Mucosa of rectum (tissue), 2 donors: Measurements from ENCODE around the gene GCSAM.

Experiments used
- H3K27ac ChIP-seq, 2 donors: one replicate each; pipeline ENCODE4 v1.7.0; 2013; ENCODE audit warnings: inconsistent platforms in 2 of 2, low read depth in 2 of 2, low read length in 2 of 2
- H3K27me3 ChIP-seq, 2 donors: one replicate each; pipeline ENCODE4 v1.7.0; 2013; ENCODE audit warnings: low read length in 2 of 2; ENCODE audit not compliant: control insufficient read depth in 2 of 2, insufficient read depth in 2 of 2
- H3K36me3 ChIP-seq, 2 donors: one replicate each; pipeline ENCODE4 v1.7.0; 2013; ENCODE audit warnings: low read length in 2 of 2; ENCODE audit not compliant: control insufficient read depth in 2 of 2, insufficient read depth in 2 of 2
- H3K4me1 ChIP-seq, 2 donors: one replicate each; pipeline ENCODE4 v1.7.0; 2013; ENCODE audit warnings: low read length in 2 of 2, mild to moderate bottlenecking in 1 of 2; ENCODE audit not compliant: control insufficient read depth in 2 of 2, insufficient read depth in 2 of 2
- H3K4me3 ChIP-seq, 2 donors: one replicate each; pipeline ENCODE4 v1.7.0; 2013; ENCODE audit warnings: low read length in 2 of 2
- H3K9ac ChIP-seq, 2 donors: one replicate each; pipeline ENCODE4 v1.7.0; 2013; ENCODE audit warnings: low read length in 2 of 2, low read depth in 1 of 2, mild to moderate bottlenecking in 1 of 2
- H3K9me3 ChIP-seq, 2 donors: one replicate each; pipeline ENCODE4 v1.7.0; 2013; ENCODE audit warnings: low read length in 2 of 2; ENCODE audit not compliant: control insufficient read depth in 2 of 2
- donor health status: healthy.
- donor health status: Normal muscosa, but diverticular disease.

Gene GCSAM

DNA sequence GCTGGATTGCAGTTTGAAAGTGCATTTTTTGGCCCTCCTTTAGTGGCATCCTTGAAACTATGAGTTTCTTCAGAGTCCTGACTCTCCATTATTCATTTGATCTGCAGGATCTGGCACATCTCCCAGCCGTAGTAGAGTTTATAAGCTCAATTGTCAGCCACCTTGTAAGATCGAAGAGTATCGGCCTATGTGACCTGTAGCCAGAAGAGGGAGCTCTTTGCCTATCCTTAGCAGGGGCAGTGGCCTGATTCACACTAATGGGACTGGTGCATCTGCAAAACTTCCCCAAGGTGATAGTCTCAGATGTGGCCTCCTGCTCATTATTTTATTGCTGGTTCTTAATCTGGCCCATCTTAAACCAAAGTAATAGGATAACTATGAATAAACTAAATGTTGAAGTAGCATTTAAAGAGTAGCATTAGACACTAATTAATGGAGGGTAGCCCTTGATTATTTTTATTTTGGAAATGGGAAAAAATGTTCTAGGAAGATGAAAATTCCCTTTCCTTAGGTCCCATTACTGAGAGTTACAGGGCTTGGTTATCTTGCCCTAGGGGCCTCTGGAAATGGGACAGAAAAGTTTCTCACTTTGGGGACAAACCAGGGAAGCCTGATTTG is 21.2 kb downstream of the GCSAM start:
- Histone ChIP-seq H3K9ac (no peak overlapping the region), H3K27ac (no peak overlapping the region), H3K27me3 (no peaks in the 10 kb centered on the region), H3K4me3 (no peak overlapping the region), H3K9me3 (no peaks in the 10 kb centered on the region), H3K36me3 (peaks cover 11 to 25% of the 10 kb centered on the region in 2 donors), H3K4me1 (peaks cover 0 to 3% of the 10 kb centered on the region in 2 donors)

DNA sequence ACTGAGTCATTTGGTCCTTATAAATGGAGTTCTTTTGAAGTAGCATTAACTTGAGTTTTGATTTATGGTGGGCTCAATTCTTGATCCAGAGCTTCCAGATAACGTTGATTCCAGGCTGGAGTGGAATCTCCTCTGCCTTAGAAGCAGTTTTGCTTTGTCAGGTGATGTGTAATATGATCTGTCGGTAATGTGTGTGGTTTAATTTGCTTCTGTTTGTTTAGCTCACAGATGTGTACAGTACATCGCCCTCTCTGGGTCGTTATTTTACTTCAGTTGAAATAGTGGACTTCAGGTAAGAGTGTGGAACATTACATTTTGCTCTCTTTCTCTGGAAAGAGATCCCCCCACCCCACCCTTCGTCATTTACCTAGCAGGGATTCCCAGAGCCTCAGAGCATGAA is 23.7 kb downstream of the GCSAM start:
- H3K9me3 ChIP-seq, result no peaks in the 10 kb centered on the region
- H3K27me3 ChIP-seq, result no peaks in the 10 kb centered on the region
- no peak overlapping the region for H3K27ac ChIP-seq
- H3K4me1 ChIP-seq, result peaks cover 0 to 3% of the 10 kb centered on the region in 2 donors
- no peak overlapping the region for H3K9ac ChIP-seq
- peaks cover 14 to 23% of the 10 kb centered on the region in 2 donors for H3K36me3 ChIP-seq
- no peak overlapping the region for H3K4me3 ChIP-seq

DNA sequence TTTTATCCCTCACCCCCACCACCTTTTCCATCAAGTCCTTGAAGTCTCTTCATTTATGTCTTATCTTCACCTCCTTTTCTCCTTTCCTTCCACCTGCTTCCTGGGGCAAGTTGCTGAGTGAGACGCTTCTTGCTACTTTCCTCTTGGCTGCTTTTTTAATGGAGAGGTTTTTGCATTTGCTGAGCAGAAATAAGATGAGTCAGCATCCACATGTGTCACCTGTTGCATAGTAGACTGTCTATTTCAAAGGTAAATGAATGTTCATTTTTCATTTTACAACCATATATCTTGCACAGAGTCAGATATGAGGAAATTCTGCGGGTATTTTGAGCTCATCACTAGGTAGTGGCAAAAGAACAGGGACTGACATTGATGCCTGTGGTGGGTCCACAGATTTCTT is 28.3 kb downstream of the GCSAM start:
- no peak overlapping the region for H3K27ac ChIP-seq
- H3K9ac ChIP-seq, result no peak overlapping the region
- H3K9me3 ChIP-seq, result no peaks in the 10 kb centered on the region
- H3K4me1 ChIP-seq, result peaks cover 0 to 3% of the 10 kb centered on the region in 2 donors
- peaks cover 10 to 16% of the 10 kb centered on the region in 2 donors for H3K36me3 ChIP-seq
- no peaks in the 10 kb centered on the region for H3K27me3 ChIP-seq
- no peak overlapping the region for H3K4me3 ChIP-seq

DNA sequence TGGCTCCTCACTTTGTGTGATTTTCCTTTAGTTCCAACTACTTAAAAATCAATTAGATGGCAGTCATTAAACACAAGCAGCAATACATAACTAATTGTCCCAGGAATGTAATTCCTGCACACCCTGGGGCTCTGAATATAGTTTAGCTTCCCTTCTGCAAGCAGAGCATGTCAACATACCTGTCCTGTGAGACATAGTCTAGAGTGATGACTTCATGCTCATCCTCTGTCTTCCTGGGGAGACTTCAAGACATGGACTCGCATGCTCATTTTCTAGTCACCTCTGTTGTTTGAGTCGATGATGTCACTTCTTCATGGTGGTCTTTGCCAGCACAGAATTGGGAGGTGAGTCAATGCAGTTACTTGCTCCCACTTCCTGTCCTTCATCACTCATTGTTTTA is 31.1 kb downstream of the GCSAM start:
- Histone ChIP-seq H3K9ac (no peak overlapping the region), H3K9me3 (no peaks in the 10 kb centered on the region), H3K4me1 (peaks cover 0 to 10% of the 10 kb centered on the region in 2 donors), H3K4me3 (no peak overlapping the region), H3K36me3 (peaks cover 10 to 12% of the 10 kb centered on the region in 2 donors), H3K27me3 (no peaks in the 10 kb centered on the region), H3K27ac (no peak overlapping the region)

DNA sequence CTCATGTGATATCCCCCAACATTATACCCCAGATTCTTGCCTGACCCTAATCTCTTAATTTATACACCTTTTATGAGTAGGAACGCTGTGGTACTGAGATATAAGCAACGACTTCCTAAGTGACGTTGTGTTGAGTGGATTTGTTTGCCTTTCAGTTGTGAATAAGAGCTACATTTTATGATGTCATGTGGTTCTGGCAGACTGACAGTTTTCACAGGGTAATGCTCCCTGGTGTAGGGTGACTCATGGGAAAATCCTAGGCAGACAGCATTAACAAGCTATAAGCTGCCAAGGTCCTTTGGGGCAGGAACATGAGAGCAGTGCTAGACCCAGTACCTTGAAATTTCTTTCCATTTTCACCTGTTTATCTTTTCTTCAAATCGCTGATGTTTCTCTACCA is 35.7 kb downstream of the GCSAM start:
- H3K9me3 ChIP-seq, result peaks cover 0 to 2% of the 10 kb centered on the region in 2 donors
- no peaks in the 10 kb centered on the region for H3K27me3 ChIP-seq
- H3K27ac ChIP-seq, result peak overlapping the region in 1 of 2 donors; percentile 60
- no peak overlapping the region for H3K9ac ChIP-seq
- H3K4me3 ChIP-seq, result no peak overlapping the region
- peaks cover 11 to 29% of the 10 kb centered on the region in 2 donors for H3K4me1 ChIP-seq
- peaks cover 0 to 3% of the 10 kb centered on the region in 2 donors for H3K36me3 ChIP-seq

DNA sequence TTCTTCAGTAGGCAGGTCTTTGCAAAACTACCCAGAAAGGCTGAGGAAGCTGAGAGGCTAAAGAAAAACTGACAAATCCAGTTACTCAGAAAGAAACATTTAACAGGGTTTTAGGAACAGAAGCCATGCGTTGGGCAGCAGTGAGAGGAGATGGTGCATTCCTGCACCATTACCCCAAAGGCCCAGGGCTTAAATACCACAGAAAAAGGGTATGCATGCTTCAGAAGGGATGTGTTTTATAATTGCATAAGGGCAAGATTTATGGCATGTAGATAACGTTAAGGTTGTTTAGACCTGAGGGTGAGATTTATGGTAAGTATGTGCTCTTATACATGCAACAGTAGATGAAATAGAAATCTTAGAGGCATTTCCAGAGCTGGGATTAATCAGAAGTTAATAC is 36.9 kb downstream of the GCSAM start:
- Histone ChIP-seq H3K9ac (no peak overlapping the region), H3K9me3 (peaks cover 0 to 2% of the 10 kb centered on the region in 2 donors), H3K4me3 (no peak overlapping the region), H3K27ac (peak overlapping the region in 1 of 2 donors; percentile 2), H3K27me3 (no peaks in the 10 kb centered on the region), H3K36me3 (peaks cover 0 to 3% of the 10 kb centered on the region in 2 donors), H3K4me1 (peaks cover 14 to 40% of the 10 kb centered on the region in 2 donors)

DNA sequence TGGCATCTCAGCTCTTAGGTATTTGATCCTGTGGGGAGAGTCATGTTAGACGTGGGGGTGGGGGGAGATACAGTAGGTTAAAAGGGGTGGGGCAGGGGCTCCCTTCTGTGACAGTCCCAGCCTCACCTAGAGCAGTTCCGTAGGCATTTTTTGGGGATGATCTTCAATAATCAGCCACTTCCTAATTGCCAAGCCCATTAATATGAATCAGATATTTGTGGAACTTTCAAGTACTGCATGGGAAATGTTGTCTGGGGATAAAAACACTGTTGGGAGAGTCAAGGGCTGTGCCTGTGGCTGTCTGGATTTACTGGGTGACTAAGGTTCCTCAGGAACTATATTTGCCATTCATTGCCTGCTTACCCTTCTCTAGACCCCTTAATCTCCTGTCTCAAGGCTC is 37.3 kb downstream of the GCSAM start:
- H3K9me3 ChIP-seq, result peaks cover 0 to 2% of the 10 kb centered on the region in 2 donors
- H3K4me3 ChIP-seq, result no peak overlapping the region
- peaks cover 17 to 44% of the 10 kb centered on the region in 2 donors for H3K4me1 ChIP-seq
- peaks cover 0 to 3% of the 10 kb centered on the region in 2 donors for H3K36me3 ChIP-seq
- no peak overlapping the region for H3K9ac ChIP-seq
- peak overlapping the region in 1 of 2 donors; percentile 2 for H3K27ac ChIP-seq
- no peaks in the 10 kb centered on the region for H3K27me3 ChIP-seq

DNA sequence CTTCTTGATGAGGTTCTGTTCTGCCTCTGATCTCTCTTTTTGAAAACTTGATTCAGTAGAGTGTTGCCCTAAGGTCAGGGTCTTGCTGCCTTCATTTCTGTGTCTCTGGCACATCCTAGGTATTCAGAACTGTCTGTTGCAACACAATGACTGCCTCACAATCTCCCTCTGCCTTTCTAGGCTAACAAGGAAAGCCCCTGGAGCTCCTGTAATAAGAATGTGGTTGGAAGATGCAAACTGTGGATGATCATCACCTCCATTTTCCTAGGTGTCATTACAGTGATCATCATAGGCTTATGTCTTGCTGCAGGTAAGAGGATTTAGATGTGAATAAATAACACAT is 39.9 kb downstream of the GCSAM start:
- Histone ChIP-seq H3K9ac (peak overlapping the region in 1 of 2 donors; percentile 37), H3K4me1 (peaks cover 32 to 67% of the 10 kb centered on the region in 2 donors), H3K27me3 (no peaks in the 10 kb centered on the region), H3K9me3 (peaks cover 0 to 2% of the 10 kb centered on the region in 2 donors), H3K36me3 (peaks cover 0 to 3% of the 10 kb centered on the region in 2 donors), H3K27ac (peak overlapping the region; percentile 80 to 85), H3K4me3 (peak overlapping the region in 1 of 2 donors; percentile 9)

DNA sequence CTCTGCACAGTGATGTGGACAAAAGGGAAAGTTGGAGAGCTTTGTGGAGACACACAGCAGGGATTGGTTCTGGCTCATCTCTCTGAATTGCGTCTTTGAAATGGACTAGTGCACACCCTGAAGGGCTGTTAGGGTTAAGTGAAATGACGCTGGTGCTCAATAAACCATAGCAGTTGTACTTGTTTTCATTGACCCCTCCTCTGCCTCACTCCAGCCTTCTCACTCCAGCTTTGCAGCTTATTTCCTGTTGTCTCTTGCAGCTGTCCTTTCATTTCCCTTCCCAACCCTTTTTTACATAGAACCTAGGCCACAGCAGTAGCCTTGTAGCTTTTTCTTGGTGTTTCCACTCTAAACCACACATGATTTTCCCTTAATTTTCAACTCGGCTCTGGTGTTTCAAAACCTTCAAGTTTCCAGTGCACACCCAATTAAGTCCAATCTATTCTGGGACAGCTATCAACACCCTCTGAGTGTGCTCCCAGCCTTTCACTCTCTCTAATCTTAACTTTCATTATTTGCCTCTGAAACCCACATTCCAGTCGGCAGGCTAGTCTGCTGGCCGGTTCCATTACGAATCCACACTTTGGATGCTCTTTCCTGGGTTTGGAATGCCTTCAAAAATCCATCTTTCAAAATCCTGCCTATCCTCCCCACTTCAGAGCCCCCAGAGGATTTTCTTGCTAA is 40.4 kb downstream of the GCSAM start:
- Histone ChIP-seq H3K9me3 (peaks cover 0 to 2% of the 10 kb centered on the region in 2 donors), H3K27me3 (no peaks in the 10 kb centered on the region), H3K36me3 (peaks cover 0 to 3% of the 10 kb centered on the region in 2 donors), H3K9ac (peak overlapping the region; percentile 37 to 48), H3K4me3 (peak overlapping the region in 1 of 2 donors; percentile 9), H3K4me1 (peaks cover 33 to 68% of the 10 kb centered on the region in 2 donors), H3K27ac (peak overlapping the region; percentile 80 to 85)

DNA sequence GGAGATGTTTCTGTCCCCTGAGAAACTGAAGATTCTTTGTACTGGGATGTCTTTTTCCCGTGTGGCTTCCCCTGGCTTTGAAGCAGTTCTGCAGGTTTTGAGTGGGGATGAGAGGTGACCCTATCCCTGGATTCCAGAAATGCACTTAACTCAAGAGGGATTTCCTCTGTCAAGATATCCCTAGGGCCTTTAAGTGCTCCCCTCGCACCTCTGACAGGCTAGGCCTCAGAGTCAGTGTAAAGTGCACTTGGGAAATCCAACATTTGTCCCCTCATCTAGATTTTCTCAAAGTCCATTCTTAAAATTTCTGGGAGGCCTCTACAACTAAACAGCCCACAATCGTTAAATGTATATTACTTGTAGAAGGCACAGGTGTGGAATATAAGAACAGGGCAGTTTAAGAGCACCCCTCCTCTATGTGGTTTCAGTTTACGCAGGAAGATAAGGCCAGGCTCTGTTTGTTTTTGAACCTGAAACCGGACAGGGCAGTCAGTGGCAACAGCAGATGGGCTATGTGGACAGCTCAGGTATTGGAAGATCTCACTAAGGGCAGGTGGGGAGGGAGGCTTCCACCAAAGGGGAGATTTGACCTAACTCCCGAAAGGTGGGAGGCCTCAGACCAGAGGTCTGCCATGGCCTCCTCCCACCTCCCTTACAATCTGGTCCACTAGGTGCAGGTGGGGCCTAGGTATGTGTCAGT is 42.0 kb downstream of the GCSAM start:
- Histone ChIP-seq H3K27me3 (no peaks in the 10 kb centered on the region), H3K9ac (peak overlapping the region; percentile 52 to 53), H3K4me3 (peak overlapping the region; percentile 39 to 55), H3K9me3 (peaks cover 0 to 2% of the 10 kb centered on the region in 2 donors), H3K4me1 (peaks cover 34 to 62% of the 10 kb centered on the region in 2 donors), H3K27ac (peak overlapping the region; percentile 85 to 86), H3K36me3 (peaks cover 0 to 3% of the 10 kb centered on the region in 2 donors)
